CD4-positive, alpha-beta T cell treated with Interleukin-2 at 100 ng/mL for 4 hours (primary cell): Measurements from ENCODE around the gene OBP2A.
"Not testable (repeated sequence)": the region's sequence is repeated elsewhere in the genome, so short reads cannot be mapped to it uniquely, and the experiment has no call there.

Source experiments
- DNase-seq: peaks from one replicate; pipeline ENCODE4 v3.0.0-alpha.2; 2020; ENCODE audit warnings: low spot score

Gene OBP2A

GRCh38 chr9:135512241-135512603, 33.7 kb upstream of the OBP2A start:
- no peak for DNase-seq

GRCh38 chr9:135512904-135513303, 33.0 kb upstream of the OBP2A start:
- DNase-seq: no peak

DNA sequence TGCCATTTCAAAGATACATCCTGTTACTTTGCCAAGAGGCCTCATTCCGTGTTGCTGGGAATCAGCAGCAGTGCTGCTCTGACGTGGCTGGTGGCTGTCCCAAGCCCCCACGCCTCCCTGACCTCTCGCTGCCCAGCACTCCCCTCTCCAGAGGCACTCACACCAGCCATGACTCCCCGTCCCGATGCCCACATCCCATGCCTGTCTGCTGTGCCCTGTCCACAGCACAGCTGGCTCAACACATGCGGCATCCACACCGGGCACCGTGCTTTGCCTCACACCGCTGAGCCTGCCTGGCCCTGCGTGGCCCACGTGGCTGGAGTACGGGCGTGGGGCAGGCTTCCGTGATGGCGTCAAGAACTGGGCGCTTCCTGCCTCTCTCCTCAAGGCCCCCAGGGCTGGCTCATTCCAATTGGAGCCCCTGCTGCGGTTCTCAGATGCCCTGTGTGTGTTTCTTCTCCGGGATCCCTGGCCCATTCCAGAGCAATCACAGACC, 32.5 kb upstream of the OBP2A start:
- DNase-seq: no peak

- not testable (repeated sequence) for DNase-seq
Measured at GRCh38 chr9:135513906-135514305, 32.0 kb upstream of the OBP2A start.

GRCh38 chr9:135514342-135515082, 31.4 kb upstream of the OBP2A start:
- DNase-seq: no peak

- DNase-seq: no peak
Measured at GRCh38 chr9:135515083-135515951, 30.6 kb upstream of the OBP2A start.

GRCh38 chr9:135516132-135516860, 29.6 kb upstream of the OBP2A start:
- DNase-seq: no peak

DNA sequence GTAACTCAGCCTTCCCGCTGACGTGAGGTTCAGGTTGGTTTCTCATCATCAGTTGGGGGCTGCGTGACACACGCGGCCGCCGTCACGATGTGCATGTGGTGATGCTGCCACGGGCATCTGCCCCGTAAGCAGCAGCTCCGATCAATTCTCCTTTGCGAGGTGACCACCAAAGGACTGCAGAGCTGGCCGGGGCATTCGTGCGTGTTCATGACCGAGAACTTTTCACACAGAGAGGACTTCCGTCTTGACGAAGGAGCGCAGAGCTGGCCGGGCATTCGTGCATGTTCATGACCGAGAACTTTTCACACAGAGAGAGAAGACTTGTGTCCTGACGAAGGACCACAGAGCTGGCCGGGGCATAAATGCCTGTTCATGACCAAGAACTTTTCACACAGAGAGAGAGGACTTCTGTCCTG, 28.5 kb upstream of the OBP2A start:
- DNase-seq: no peak

DNA sequence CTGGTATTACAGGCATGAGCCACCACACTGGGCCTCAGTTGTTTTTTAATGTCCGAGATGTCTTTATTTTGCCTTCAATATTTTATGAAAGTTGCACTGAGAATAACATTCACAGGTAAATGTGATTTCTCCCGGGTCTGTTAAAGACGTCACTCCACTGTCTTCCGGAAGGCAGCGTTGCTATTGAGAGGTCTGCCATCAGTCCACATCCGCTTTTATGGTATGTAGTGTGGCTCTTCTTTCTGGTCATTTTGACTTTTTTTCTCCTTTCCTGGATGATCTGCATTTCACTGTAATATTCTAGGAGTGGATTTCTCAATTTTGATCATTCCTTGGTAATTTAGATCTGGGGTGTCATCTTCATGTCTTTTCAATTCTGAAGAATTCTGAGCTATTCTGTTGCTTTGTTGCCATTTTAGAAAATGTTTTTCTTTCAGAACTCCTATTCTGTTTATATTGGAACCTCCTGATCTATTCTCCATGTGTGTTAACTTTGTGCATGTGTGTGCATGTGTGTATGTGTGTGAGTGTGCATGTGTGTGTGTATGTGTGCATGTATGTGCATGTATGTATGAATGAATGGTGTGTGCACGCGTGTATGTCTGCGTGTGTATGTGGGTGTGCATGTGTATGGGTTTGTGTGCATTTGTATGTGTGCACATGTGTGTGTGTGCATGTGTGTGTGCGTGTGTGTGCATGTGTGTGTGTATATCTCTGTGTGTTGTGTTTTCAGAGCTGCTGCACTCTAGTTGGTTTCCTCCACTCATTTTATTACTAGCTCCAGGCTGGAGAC, 26.6 kb upstream of the OBP2A start:
- DNase-seq: no peak

DNA sequence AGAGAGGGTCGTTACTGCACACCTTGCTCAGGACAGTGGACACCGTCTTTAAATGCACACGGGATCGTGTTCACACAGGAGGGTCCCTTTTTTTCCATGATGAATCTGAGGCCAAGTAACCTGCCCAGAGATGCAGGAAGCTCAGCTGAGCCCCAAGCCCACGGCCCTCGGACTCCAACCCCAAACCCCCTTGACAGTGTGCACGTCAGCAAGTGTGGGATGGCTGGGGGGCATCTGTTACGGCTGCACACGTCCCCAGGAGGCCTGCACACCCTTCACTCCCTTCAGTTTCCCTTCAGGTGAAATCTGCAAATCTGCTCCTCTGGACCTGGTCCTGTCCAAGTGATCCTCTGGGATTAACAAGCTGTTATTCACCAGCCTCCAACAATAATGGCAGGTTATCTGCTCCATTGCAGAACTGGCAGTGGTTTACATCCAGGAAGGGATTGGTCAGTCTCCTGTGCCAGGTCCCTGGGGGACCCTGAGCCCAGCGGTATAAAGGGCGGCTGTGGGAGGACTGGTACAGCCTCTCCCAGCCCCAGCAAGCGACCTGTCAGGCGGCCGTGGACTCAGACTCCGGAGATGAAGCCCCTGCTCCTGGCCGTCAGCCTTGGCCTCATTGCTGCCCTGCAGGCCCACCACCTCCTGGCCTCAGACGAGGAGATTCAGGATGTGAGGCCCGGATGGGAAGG, 24.9 kb upstream of the OBP2A start, which contains the start of gene LCN1:
LCN1 (plus strand) TSS at position 525 of the 692 bp plus-strand sequence; CDS start at position 583, 58 bp downstream.
- no peak for DNase-seq

- DNase-seq: no peak
Measured at GRCh38 chr9:135521608-135522095, 24.3 kb upstream of the OBP2A start.

DNA sequence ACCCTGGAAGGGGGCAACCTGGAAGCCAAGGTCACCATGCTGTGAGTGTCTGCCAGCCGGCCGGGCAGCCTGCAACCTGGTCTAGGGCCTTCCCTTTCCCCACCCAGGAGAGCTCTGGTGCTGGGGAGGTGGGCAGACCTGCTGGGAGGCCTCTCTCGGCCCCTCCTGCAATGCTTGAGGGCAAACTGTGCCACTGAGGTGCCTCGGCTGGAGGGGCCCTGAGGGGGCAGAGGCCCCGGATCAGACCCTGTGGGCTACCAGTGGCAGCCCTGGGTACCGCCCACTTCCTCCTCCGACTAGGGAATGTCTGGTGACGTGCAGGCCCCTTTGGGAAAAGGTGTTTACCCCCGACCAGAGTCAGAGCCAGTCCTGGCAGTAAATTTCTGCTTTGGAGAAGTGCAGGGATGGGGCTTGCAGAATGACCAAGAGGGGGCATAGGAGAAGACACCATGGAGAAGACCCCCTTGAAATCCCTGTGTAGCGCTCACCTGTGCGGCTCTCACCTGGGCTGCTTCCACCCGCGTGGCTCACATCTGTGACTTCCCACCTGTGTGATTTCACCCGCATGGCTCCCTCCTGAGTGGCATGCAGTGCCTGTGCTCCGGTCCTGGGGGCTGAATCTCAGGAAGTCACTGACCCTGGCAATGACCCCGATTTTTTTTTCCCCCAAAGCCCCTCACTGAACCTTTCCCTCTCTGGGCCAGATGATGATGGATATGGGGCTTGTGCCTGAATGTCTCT, 23.6 kb upstream of the OBP2A start:
- DNase-seq: no peak

DNA sequence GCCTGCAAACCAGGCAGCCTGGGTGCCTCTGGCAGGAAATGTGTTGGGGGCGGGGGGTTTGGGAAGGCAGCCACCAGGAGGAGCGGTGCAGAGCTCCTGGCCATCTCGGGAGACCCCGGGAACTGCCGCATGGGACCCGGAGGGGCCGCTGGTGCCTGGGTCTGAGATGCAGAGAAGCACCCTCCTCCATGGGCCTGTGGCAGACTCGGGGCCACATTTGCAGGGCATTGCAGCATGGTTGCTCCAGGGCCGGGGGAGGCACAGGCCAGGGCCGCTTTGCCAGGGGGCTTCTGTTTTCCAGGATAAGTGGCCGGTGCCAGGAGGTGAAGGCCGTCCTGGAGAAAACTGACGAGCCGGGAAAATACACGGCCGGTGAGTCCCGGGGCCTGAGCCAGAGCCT, 23.0 kb upstream of the OBP2A start:
- DNase-seq: no peak

DNA sequence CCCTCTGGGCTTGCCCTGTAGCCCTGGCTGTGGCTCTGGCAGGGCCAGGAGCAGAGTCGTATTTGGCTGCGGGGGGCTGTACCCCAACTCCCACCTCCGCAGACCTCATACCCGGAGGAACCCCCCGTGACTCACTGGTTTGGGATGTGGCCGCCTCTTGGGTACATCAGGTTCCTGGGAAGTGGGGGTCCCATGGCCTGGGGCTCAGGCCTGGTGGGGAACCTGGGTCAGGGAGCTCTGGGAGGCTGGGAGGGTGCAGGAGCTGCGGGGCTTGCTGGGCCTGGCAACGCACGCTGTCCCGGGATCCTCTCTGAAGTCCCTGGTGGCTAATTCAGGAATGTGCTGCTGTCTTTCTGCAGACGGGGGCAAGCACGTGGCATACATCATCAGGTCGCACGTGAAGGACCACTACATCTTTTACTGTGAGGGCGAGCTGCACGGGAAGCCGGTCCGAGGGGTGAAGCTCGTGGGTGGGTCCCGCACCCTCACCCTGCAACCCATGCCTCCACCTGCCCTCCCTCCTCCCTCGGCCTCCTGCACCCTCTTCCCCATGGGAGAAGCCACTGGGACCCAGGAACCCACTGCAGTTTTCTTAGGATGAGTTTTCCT, 22.3 kb upstream of the OBP2A start:
- no peak for DNase-seq

DNA sequence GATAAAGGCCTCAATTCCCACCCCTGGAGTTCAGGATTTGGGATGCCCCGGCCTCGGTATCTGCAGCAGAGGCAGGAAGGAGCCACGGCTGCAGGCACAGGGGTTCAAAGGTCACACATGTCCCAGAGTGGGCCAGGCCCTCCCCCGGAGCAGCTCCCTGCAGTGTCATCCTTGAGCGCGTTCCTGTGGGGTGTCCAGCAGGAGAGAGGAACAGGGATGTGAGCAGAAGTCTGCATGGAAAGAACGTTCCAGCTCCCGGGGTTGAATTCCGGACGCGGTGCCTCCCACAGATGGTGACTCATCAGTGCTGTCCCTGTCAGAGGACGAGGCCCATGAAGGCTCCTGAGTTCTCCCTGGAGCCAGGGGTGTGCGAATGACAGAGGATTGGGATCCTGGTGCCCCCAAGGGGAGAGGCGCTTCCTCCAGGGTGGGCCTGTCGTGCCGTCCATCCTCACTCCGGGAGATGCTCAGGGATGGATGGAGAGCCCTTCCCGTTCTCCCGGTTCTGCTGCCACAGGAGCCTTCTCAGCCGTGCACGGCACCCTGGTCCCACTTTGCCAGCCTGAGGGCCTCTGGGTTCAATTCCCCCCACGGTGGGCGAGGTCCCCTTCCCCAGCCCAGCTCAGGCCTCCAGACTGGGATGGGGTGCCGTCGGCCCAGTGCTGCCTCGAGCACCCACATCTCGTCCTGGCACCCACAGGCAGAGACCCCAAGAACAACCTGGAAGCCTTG, 21.6 kb upstream of the OBP2A start:
- DNase-seq: no peak

DNA sequence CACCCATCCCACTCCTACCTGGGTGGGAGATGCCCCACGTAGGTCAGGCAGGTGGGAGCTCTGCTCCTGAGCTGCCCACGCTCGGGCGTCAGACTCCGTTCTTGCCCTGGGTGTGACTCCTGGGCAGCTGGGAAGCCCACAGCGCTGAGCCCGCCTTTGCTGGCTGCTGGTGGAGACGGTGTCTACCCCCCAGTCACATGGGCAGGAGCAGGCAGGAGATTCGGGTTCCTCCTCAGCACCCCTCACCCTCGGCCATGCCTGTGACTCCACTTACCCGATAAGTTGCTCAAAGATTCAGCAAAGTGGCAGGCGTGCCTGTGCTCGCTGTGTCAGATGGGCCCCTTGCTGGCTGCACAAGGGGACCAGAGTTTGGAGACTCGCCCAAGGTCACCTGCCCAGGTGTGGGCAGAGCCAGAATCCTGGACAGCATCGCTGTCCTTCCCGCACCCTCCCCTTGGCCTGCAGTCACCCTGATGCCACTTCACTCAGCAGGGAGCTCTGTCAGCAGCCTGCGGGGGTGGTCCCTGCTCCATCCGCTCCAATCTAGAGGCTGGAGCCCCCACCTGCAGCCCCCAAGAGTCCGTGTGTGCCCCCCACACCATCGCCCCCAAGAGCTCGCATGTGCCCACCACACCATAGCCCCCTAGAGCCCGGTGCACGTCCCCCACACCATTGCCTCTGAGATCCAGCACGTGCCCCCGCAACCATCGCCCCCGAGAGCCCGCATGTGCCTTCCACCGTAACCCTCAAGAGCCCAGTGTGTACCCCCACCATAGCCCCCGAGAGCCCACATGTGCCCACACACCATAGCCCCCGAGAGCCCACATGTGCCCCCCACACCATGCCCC, 20.5 kb upstream of the OBP2A start:
- DNase-seq: no peak

GRCh38 chr9:135526089-135526729, 19.7 kb upstream of the OBP2A start:
- no peak for DNase-seq
